GM12801 (cell line): ENCODE results near the gene GAA.

ENCODE experiments used
- CTCF ChIP-seq: IDR thresholded peaks from one replicate; pipeline ENCODE4 v1.5.1; 2011; ENCODE audit warnings: control low read depth; ENCODE audit not compliant: insufficient read length; ENCODE audit errors: extremely low read depth

GAA gene

GRCh38 chr17:80147035-80147822, 45.8 kb downstream of the GAA start, which contains the start of gene EIF4A3:
TSS of gene EIF4A3 (minus strand) at chr17:80147128. CDS start at chr17:80146961, 167 bp downstream.
- TF ChIP-seq CTCF = no peak

- TF ChIP-seq CTCF = no peak
Observed at GRCh38 chr17:80151333-80151732, 50.0 kb downstream of the GAA start.

- TF ChIP-seq CTCF = no peak
Observed at GRCh38 chr17:80152081-80152702, 50.8 kb downstream of the GAA start.

- no peak for TF ChIP-seq CTCF
Observed at GRCh38 chr17:80153004-80153403, 51.6 kb downstream of the GAA start.

GRCh38 chr17:80154166-80154565, 52.8 kb downstream of the GAA start:
- TF ChIP-seq CTCF = no peak

- no peak for TF ChIP-seq CTCF
Observed at GRCh38 chr17:80158846-80159245, 57.5 kb downstream of the GAA start.

- no peak for TF ChIP-seq CTCF
Observed at GRCh38 chr17:80160536-80160935, 59.2 kb downstream of the GAA start.
